GM21576 (cell line): ENCODE results near the gene LMF2.

ENCODE experiments used
- ATAC-seq: cut with Tn5 transposase; IDR thresholded peaks from one replicate; pipeline ENCODE4 v1.9.1; 2021; ENCODE audit warnings: mild to moderate bottlenecking, moderate library complexity; ENCODE audit not compliant: unreplicated experiment

Gene LMF2

GRCh38 chr22:50504369-50505211 lies 2.9 kb downstream of the LMF2 start:
- ATAC-seq: no peak

- no peak for ATAC-seq
Observed at GRCh38 chr22:50503475-50504145, 3.9 kb downstream of the LMF2 start.

DNA sequence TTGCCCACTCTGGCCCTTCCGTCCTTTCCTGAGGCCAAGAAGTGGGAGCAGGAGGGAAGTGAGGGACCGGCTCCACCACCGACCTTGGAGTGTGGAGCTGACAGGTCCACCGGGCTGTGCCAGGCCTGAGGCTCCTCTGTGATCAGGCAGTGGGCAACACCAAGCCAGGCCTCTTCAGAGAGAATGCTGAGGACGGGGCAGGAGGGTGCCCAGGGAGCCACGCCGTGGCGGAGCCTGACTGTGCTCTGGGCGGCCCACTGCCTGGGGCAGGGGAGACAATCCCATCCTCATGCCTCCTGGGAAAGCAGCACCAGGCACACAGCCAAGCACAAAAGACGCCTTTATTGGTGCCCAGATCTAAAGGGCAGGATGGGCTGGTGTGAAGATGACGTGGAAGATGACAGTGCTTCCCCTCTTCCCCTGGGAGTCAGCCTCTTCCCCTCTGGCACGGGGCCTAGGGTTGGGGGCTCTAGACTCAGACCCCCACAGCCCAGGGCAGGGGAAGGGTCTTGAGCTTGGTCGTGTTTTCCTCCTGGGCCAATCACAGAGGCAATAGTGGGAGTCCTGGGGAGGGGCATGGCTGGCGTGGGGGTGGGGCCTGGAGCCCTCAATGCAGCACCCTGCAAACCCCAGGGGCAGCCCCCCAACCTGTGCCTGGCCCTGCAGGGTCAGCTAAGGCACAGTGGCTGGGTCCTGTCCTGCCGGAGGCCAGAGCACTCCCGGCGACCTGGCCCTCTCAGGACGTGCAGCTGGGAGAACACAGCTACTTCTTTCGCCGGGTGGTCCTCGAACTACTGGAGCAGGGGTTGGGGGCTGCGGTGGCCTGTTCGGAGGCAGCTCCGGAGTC lies 4.7 kb downstream of the LMF2 start:
- ATAC-seq: no peak

- no peak for ATAC-seq
Observed at GRCh38 chr22:50502096-50502495, 5.4 kb downstream of the LMF2 start.

DNA sequence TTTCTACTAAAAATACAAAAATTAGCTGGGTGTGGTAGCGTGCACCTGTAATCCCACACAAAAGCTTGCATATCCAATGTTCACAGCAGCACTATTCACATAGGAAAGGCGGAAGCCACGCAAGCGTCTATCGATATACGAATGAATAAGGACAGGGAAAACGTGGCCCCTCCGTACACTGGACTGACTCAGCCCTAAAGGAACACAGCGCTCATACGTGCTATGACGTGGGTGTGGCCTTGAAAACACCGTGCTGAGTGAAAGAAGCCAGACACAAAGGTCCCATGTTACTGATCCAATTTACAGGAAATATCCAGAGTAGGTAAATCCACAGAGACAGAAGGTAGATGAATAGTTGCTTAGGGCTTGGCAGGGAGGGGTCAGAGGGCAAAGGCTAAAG lies 7.0 kb downstream of the LMF2 start:
- ATAC-seq: no peak

DNA sequence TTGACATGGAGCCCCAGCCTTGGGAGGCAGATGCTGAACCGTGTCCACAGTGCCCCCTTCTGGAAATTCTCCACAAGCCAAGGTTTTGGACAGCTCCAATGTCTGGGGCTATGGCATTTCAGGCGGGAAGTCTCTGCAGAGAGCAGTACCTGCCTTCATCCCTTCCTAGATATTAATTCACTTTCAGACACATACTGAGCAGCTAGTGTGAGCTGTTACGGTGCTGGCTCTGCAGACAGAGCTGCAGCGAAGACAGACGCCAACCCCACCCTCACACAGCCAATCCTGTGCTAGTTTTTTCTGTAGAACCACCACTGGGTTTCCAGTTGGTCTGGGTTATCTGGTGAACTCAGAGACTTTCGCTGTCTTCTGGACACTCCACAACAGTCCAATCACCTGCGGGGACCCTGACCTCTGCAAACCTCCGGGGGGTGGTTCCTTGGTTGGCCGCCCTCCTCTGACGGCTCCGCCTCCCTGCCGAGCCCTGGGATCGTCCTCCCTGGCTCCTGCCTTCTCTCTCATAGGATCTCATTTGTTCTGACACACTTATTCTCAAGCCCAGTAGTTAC lies 9.1 kb downstream of the LMF2 start:
- no peak for ATAC-seq

DNA sequence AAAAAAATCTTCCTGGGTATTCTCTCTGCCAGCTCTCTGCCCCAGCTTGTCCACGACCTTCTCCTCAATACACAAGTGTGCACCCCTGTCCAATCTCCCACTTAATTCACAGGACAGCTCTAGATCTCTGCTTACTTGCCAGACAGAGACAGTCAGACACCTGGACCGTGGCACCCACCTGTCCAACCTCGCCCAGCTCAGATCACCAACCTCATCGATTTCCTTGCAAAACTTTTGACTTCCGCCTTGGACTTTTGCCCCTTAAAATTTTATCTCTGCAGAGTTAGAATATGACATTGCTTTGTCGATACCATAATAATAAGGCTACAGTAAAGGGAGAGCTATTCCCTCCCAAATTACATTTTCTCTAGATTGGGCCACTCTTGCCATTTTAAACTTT lies 10.4 kb downstream of the LMF2 start:
- ATAC-seq: no peak

DNA sequence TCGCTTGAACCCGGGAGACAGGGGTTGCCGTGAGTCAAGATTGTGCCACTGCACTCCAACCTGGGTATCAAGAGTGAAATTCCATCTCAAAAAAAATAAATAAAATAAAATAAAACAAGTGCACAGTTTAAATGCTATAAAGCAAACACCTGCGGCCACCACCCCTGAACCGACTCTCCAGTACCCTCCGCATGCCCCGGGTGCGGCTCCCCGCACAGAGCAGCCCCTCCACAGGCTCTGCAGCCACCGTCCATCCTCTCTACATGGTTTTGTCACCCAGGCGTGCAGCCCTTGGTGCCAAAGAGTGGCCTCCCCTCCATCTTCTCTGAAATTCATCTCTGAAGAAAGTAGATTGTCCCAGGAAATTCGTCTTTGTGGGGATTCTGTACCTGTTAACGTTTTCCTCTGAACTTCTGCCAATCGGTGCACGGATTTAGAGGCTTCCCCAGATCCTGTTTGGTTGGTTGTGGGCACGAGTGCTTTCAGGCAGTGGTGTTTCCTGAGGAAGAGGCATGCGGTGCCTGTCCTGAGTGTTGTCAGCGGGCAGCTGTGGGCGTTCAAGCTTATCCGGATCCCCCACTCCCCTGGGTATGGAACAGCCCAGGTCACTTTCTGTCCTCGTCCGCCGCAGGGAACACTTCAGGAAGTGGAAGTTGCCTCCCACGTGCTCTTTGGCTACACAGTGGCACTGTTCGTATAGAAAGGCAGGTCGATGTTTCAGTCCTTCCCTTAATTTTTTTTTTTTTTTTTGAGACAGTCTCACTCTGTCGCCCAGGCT lies 16.8 kb downstream of the LMF2 start:
- no peak for ATAC-seq

GRCh38 chr22:50489363-50490243 lies 17.9 kb downstream of the LMF2 start:
- ATAC-seq: no peak

- no peak for ATAC-seq
Observed at GRCh38 chr22:50488886-50489285, 18.6 kb downstream of the LMF2 start.

DNA sequence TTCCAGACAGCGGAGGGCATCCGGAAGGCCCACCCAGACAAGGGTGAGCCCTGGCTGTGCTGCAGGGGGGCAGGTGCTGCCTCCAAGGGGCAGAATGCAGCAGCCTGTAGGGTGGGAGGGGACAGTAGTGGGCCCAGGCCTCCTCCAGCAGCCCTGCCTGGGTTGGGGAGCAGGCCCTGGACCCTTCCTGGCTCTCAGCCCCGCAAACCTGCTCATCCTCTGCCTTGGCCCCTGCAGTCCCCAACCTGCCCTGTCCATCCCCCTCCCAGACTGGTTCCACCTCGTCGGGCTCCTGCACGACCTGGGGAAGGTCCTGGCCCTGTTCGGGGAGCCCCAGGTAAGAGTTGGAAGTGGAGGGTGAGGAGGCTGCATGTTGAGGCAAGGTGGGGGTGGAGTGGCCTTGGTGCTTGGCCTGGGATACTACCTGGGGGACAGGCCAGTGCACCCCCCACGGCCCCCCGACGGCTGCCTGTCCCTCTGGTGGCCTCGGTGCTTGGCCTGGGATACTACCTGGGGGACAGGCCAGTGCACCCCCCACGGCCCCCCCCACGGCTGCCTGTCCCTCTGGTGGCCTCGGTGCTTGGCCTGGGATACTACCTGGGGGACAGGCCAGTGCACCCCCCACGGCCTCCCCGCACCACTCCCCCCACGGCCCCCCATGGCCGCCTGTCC lies 19.4 kb downstream of the LMF2 start:
- no peak for ATAC-seq

- no peak for ATAC-seq
Observed at GRCh38 chr22:50487290-50488005, 20.1 kb downstream of the LMF2 start.

- ATAC-seq: no peak
Observed at GRCh38 chr22:50486561-50487289, 20.8 kb downstream of the LMF2 start, which contains the start of gene MIOX. Gene MIOX (plus strand): TSS chr22:50486859. CDS start chr22:50486898, 39 bp downstream.

- ATAC-seq: no peak
Observed at GRCh38 chr22:50485221-50486131, 22.0 kb downstream of the LMF2 start.

DNA sequence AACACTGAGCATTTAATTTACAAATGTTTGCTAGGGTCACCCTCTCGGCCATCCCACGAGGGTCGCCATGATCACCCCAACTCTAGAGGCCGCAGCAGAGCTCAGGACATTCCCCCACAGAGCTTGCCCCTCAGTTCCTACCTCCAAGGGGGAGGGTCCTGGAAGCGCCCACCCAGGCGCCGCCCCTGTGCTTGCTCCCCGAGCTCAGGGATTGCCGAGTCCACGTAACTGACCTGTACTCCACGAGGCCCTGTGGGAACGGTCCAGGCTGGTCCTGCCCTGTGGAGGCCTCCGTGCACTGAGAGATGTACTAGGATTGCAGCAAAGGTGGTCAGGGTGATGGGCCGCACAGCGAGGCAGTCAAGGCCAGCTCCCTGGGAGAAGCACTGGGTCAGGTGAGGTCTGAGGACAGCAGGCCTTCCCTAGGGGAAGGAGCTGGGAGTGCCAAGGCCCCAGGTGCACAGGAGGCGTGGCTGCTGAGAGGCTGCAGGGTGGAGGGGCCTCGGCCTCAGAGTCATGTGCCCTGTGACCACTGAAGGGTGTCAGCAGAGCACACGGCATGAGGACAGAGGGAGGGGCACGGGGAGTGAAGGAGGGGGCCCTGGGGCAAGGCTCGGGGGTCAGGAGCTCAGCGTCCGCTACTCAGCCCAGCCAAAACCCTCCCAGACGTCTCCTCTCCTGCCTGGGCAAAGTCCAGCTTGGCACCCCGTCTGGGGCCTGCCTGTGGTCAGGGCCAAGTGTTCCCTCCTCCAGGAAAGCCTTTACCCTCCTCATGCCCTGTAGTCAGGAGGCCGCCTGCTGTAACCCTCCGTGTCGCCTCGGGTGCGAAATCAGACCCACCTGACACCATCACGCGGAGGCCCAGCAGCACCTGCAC lies 23.3 kb downstream of the LMF2 start:
- no peak for ATAC-seq
